ENCODE measurements around the gene NDUFB7.

NDUFB7 gene

GRCh38 chr19:14570864-14571527, 870 bp downstream of the NDUFB7 start:
- no peak for DNase-seq (ENCODE audit: low spot score)

- DNase-seq (ENCODE audit: low spot score): no peak
Measured at GRCh38 chr19:14567079-14567478, 4.8 kb downstream of the NDUFB7 start.

GRCh38 chr19:14566712-14567077, 5.2 kb downstream of the NDUFB7 start:
- DNase-seq (ENCODE audit: low spot score): peak; percentile 1

DNA sequence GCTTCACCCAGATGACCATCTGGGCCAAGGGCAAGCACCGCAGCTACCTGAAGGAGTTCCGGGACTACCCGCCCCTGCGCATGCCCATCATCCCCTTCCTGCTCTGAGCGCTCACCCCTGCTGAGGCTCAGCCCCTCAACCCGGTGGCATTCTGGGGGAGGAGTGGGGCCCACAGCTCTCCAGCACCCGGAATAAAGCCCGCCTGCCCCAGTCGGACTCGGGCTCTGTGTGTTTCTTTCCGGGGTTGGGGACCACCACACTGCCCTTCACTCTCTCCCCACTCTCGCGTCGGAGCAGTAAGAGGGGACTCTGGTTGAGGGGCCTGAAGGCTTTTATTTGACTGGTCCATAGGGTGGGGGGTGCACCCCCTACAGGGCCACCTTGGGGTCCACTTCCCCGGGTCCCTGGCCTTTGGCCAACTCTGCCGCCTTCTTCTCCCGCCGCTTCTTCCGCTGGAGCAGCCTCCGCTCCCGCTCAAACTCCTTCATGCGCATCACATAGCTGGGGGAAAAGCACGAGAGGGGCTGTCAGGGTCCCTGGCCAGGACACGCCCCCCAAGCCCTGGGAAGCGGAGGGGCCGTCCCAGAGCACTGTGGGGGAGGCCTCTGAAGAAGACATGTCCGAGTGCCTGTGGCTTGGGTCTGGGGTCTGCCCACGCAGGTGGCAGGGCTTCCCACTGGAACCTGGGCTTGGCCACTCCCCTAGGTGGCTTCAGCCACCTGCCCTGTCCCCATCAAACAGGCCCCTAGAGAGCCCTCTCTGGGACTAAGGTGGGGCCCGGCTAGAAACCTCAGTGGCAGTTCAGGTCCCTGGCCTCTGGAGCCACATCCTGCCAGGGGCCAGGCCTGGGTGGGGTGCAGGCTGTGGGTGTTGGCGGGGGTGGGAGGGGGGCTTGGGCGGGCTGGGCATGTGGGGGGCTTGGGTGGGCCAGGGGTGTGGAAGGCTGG, 5.8 kb downstream of the NDUFB7 start:
- peak; percentile 6 for DNase-seq (ENCODE audit: low spot score)

DNA sequence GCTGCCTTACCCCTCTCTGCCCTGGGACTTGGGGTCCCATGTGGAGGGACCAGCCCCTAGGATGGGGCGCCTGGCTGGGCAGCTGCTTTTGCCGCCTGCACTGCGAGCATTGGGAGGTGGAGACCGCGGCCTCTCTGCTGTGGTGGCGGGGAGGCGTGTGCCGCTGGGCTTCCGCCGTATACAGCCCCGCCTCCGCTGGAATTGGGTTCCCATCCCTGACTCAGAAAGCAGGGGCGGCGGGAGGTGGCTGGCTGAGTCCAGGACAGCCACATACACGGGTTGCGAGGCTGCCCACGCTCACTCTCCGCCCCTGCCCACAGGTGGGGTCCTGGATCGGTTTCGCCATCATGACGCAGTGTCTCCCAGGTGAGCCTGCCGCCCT, 6.6 kb downstream of the NDUFB7 start:
- DNase-seq (ENCODE audit: low spot score): peak; percentile 4

- DNase-seq (ENCODE audit: low spot score): peak; percentile 4
Measured at GRCh38 chr19:14564652-14565297, 7.1 kb downstream of the NDUFB7 start.

DNA sequence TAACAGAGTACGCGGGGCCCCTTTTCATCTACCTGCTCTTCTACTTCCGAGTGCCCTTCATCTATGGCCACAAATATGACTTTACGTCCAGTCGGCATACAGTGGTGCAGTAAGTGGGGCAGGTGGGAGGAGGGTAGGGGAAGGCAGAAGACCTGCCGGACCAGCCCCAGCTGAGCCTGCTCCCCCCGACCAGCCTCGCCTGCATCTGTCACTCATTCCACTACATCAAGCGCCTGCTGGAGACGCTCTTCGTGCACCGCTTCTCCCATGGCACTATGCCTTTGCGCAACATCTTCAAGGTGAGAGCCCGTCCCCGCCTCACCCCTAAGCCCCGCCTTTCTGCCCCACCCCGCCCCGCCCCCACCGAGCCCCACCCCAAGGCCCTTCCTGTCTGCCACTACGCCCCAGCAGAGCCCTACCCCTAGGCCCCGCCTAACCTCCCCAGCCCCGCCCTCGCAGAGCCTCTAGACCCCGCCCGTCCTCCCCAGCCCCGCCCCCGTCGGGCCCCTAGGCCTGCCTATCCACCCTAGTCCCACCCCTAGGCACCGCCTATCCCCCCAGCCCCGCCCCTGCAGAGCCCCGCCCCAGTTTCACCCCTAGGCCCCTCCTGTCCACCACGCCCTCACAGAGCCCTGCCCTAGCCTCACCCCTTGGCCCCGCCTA, 7.7 kb downstream of the NDUFB7 start:
- peak; percentile 36 for DNase-seq (ENCODE audit: low spot score)

GRCh38 chr19:14563590-14563926, 8.3 kb downstream of the NDUFB7 start:
- DNase-seq (ENCODE audit: low spot score): no peak

GRCh38 chr19:14562660-14563589, 8.9 kb downstream of the NDUFB7 start:
- no peak for DNase-seq (ENCODE audit: low spot score)

DNA sequence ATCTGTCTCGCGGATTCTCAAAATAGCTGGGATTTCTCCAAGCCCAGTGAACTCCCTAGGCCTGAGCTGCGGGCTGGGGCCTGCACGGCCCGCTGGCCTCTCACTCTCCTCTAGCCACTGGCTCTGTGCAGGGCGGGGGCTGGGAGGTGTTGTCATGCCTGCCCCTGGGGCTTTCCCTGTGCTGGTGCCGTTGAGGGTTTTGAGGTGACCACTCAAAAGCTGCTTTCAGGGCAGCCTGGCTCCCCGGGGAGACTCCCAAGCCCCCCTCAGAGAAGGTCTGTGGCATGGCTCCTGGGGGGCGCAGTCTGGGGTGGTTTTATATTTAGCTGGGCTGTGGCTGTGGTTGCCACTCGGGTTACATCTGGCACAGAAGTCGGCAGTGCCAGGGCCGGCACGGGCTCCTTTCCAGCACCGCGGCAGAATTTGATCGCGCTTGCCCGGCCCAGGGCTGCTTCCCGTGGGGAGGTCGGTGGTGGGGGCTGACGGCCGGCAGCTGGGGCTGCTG, 10.0 kb downstream of the NDUFB7 start:
- no peak for DNase-seq (ENCODE audit: low spot score)

GRCh38 chr19:14561249-14561648, 10.6 kb downstream of the NDUFB7 start:
- DNase-seq (ENCODE audit: low spot score): no peak

- no peak for DNase-seq (ENCODE audit: low spot score)
Measured at GRCh38 chr19:14560776-14561108, 11.1 kb downstream of the NDUFB7 start.

GRCh38 chr19:14559916-14560775, 11.7 kb downstream of the NDUFB7 start:
- no peak for DNase-seq (ENCODE audit: low spot score)

- no peak for DNase-seq (ENCODE audit: low spot score)
Measured at GRCh38 chr19:14558370-14559066, 13.3 kb downstream of the NDUFB7 start.

DNA sequence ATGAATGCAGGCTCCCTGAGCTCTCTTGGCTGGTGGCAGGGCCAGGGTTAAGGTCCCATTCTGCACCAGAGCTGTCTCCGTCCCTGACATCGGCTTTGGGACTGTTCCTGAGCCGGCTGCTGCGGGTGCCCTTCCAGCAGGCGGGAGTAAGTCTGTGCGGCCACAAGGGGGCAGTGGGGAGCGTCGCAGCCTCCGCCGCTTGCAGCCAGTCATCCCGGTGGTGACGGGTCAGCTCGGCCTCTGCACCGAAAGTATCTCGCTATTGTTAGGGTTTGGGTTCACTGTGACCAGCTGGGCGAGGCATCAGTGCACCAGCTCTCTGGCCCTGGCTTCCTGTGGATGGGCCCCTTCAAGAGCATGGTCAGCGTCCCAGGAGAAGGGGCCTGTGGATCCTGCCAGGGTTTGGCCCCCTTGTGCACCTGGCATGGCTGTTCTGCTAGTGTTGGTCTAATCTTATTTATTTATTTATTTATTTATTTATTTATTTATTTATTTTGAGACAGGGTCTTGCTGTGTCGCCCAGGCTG, 15.1 kb downstream of the NDUFB7 start:
- DNase-seq (ENCODE audit: low spot score): peak; percentile 95

- no peak for DNase-seq (ENCODE audit: low spot score)
Measured at GRCh38 chr19:14555918-14556661, 15.8 kb downstream of the NDUFB7 start.

GRCh38 chr19:14554382-14554812, 17.5 kb downstream of the NDUFB7 start:
- peak; percentile 53 for DNase-seq (ENCODE audit: low spot score)

- DNase-seq (ENCODE audit: low spot score): no peak
Measured at GRCh38 chr19:14553939-14554243, 18.0 kb downstream of the NDUFB7 start.
